Keratinocyte (primary cell): ENCODE data around the gene TMEM263.

Experiments
- CTCF ChIP-seq, 3 experiments: IDR thresholded peaks in 1 of 3; conservative IDR thresholded peaks in 1 of 3; optimal IDR thresholded peaks in 1 of 3; 2 replicates in 2 of 3; 3 replicates in 1 of 3; pipeline versions ENCODE3 to v1.5.1; 2011; ENCODE audit warnings: low read length in 3 of 3, mild to moderate bottlenecking in 3 of 3, moderate library complexity in 2 of 3, control low read depth in 1 of 3, inconsistent platforms in 1 of 3; ENCODE audit not compliant: insufficient read depth in 2 of 3; ENCODE audit errors: extremely low read depth in 1 of 3
- EZH2 ChIP-seq: IDR thresholded peaks from one replicate; pipeline ENCODE4 v1.6.1; 2012; ENCODE audit warnings: inconsistent platforms, mild to moderate bottlenecking, low read length, moderate library complexity

DNA sequence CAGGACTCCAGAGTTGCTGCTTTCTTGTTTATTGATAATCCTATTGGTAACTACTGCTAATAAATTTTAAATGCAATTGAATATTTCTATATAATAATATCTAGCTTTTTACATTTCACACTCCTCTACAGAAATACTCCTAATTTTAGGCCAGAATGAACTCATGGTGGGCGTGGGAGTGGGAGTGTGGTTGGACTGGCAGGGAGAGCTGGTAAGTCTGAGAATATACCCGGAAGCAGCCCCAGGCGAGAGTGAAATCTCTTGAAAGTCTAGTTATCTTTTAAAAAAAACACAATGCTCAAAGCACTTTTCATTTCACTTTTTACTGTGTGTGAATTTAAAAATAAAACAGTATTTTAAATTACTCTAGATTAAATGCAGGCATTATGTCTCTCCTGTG lies 4.7 kb downstream of the TMEM263 start:
- TF ChIP-seq CTCF (optimal IDR thresholded peaks at IDR 0.05 in 1 of 3, IDR thresholded peaks at IDR 0.05 in 1 of 3, conservative IDR thresholded peaks at IDR 0.05 in 1 of 3; ENCODE audit: extremely low read depth in 1 of 3, insufficient read depth in 2 of 3, low read length in 3 of 3): no peak
- no peak for TF ChIP-seq EZH2
